ENCODE data around the gene GPSM1.

Gene GPSM1

GRCh38 chr9:136373300-136374182, 46.2 kb downstream of the GPSM1 start, which contains the start of gene CARD9:
CARD9 (minus strand) TSS chr9:136373669; CDS start chr9:136372078, 1,591 bp downstream.
- DNase-seq (ENCODE audit: low read depth in 2 of 2): no peak

- no peak for DNase-seq (ENCODE audit: low read depth in 2 of 2)
Measured at GRCh38 chr9:136374183-136374575, 46.8 kb downstream of the GPSM1 start.

- no peak for DNase-seq (ENCODE audit: low read depth in 2 of 2)
Measured at GRCh38 chr9:136375096-136375495, 47.8 kb downstream of the GPSM1 start.

- no peak for DNase-seq (ENCODE audit: low read depth in 2 of 2)
Measured at GRCh38 chr9:136376457-136376856, 49.1 kb downstream of the GPSM1 start.

- no peak for DNase-seq (ENCODE audit: low read depth in 2 of 2)
Measured at GRCh38 chr9:136377341-136378169, 50.2 kb downstream of the GPSM1 start.

GRCh38 chr9:136378170-136379002, 51.0 kb downstream of the GPSM1 start:
- DNase-seq (ENCODE audit: low read depth in 2 of 2): no peak

GRCh38 chr9:136379003-136379287, 51.6 kb downstream of the GPSM1 start:
- no peak for DNase-seq (ENCODE audit: low read depth in 2 of 2)

- no peak for DNase-seq (ENCODE audit: low read depth in 2 of 2)
Measured at GRCh38 chr9:136379401-136379800, 52.1 kb downstream of the GPSM1 start.

- DNase-seq (ENCODE audit: low read depth in 2 of 2): no peak
Measured at GRCh38 chr9:136379891-136380290, 52.6 kb downstream of the GPSM1 start.

- DNase-seq (ENCODE audit: low read depth in 2 of 2): no peak
Measured at GRCh38 chr9:136380381-136380780, 53.0 kb downstream of the GPSM1 start.

GRCh38 chr9:136381311-136381710, 54.0 kb downstream of the GPSM1 start:
- no peak for DNase-seq (ENCODE audit: low read depth in 2 of 2)

- no peak for DNase-seq (ENCODE audit: low read depth in 2 of 2)
Measured at GRCh38 chr9:136381966-136382513, 54.7 kb downstream of the GPSM1 start.

GRCh38 chr9:136383436-136383835, 56.1 kb downstream of the GPSM1 start:
- no peak for DNase-seq (ENCODE audit: low read depth in 2 of 2)

GRCh38 chr9:136385015-136385414, 57.7 kb downstream of the GPSM1 start:
- DNase-seq (ENCODE audit: low read depth in 2 of 2): no peak

- DNase-seq (ENCODE audit: low read depth in 2 of 2): no peak
Measured at GRCh38 chr9:136386018-136386417, 58.7 kb downstream of the GPSM1 start.

- no peak for DNase-seq (ENCODE audit: low read depth in 2 of 2)
Measured at GRCh38 chr9:136387217-136387616, 59.9 kb downstream of the GPSM1 start.

- DNase-seq (ENCODE audit: low read depth in 2 of 2): no peak
Measured at GRCh38 chr9:136389396-136389795, 62.1 kb downstream of the GPSM1 start.

GRCh38 chr9:136391737-136392537, 64.6 kb downstream of the GPSM1 start:
- no peak for DNase-seq (ENCODE audit: low read depth in 2 of 2)

GRCh38 chr9:136392538-136393449, 65.5 kb downstream of the GPSM1 start:
- DNase-seq (ENCODE audit: low read depth in 2 of 2): no peak

- no peak for DNase-seq (ENCODE audit: low read depth in 2 of 2)
Measured at GRCh38 chr9:136393531-136393930, 66.2 kb downstream of the GPSM1 start.
